ENCODE measurements around the gene PATL1.
"Not testable (repeated sequence)": the region's sequence is repeated elsewhere in the genome, so short reads cannot be mapped to it uniquely, and the experiment has no call there.

PATL1 gene

GRCh38 chr11:59673291-59673690 is 4.5 kb upstream of the PATL1 start:
- DNase-seq (ENCODE audit: low spot score): no peak

- DNase-seq (ENCODE audit: low spot score): no peak
Observed at GRCh38 chr11:59671471-59671870, 2.6 kb upstream of the PATL1 start.

- DNase-seq (ENCODE audit: low spot score): peak; percentile 57
Observed at GRCh38 chr11:59669611-59670009, 773 bp upstream of the PATL1 start.

GRCh38 chr11:59668188-59668949 is 468 bp downstream of the PATL1 start:
- peak; percentile 30 for DNase-seq (ENCODE audit: low spot score)

GRCh38 chr11:59667812-59668187 is 1.0 kb downstream of the PATL1 start:
- peak; percentile 4 for DNase-seq (ENCODE audit: low spot score)

GRCh38 chr11:59666969-59667368 is 1.9 kb downstream of the PATL1 start:
- DNase-seq (ENCODE audit: low spot score): peak; percentile 7

GRCh38 chr11:59660621-59661020 is 8.2 kb downstream of the PATL1 start:
- peak; percentile 31 for DNase-seq (ENCODE audit: low spot score)

GRCh38 chr11:59659981-59660380 is 8.9 kb downstream of the PATL1 start:
- peak; percentile 11 for DNase-seq (ENCODE audit: low spot score)

- DNase-seq (ENCODE audit: low spot score): no peak
Observed at GRCh38 chr11:59658036-59658435, 10.8 kb downstream of the PATL1 start.

- DNase-seq (ENCODE audit: low spot score): no peak
Observed at GRCh38 chr11:59654893-59655292, 13.9 kb downstream of the PATL1 start.

GRCh38 chr11:59647245-59647980 is 21.4 kb downstream of the PATL1 start:
- DNase-seq (ENCODE audit: low spot score): peak; percentile 15

- DNase-seq (ENCODE audit: low spot score): no peak
Observed at GRCh38 chr11:59644528-59644927, 24.3 kb downstream of the PATL1 start.

GRCh38 chr11:59643390-59643789 is 25.4 kb downstream of the PATL1 start:
- no peak for DNase-seq (ENCODE audit: low spot score)

GRCh38 chr11:59641156-59641555 is 27.7 kb downstream of the PATL1 start:
- DNase-seq (ENCODE audit: low spot score): no peak

- DNase-seq (ENCODE audit: low spot score): no peak
Observed at GRCh38 chr11:59630493-59630892, 38.3 kb downstream of the PATL1 start.

GRCh38 chr11:59629996-59630395 is 38.8 kb downstream of the PATL1 start:
- no peak for DNase-seq (ENCODE audit: low spot score)

- DNase-seq (ENCODE audit: low spot score): not testable (repeated sequence)
Observed at GRCh38 chr11:59626969-59627368, 41.9 kb downstream of the PATL1 start.

- DNase-seq (ENCODE audit: low spot score): no peak
Observed at GRCh38 chr11:59625703-59626102, 43.1 kb downstream of the PATL1 start.

- DNase-seq (ENCODE audit: low spot score): no peak
Observed at GRCh38 chr11:59617876-59618275, 51.0 kb downstream of the PATL1 start.

- DNase-seq (ENCODE audit: low spot score): no peak
Observed at GRCh38 chr11:59616396-59616982, 52.3 kb downstream of the PATL1 start.

- DNase-seq (ENCODE audit: low spot score): peak; percentile 100
Observed at GRCh38 chr11:59615637-59616395, 53.0 kb downstream of the PATL1 start, which contains the start of gene OSBP. Gene OSBP, minus strand, starts transcription at chr11:59615774. Its CDS starts 110 bp downstream, at chr11:59615664.

GRCh38 chr11:59615120-59615636 is 53.7 kb downstream of the PATL1 start:
- no peak for DNase-seq (ENCODE audit: low spot score)

All from pons (tissue), 1 donor.